DND-41 (cell line): ENCODE results near the gene GPR39.

Experiments used
- ATAC-seq: fragments of 200-7000 bp; cut with Tn5 transposase; 3 replicates; pipeline ENCODE4 v1.9.1; 2021; ENCODE audit warnings: low read depth; ENCODE audit not compliant: insufficient read depth
- DNase-seq: peaks from one replicate; pipeline ENCODE4 v3.0.0-alpha.2; 2020
- H2AFZ ChIP-seq: 2 replicates; pipeline ENCODE4 v1.6.0; 2012; ENCODE audit warnings: low read depth, low read length
- H3K27ac ChIP-seq: 2 replicates; pipeline ENCODE4 v1.5.1; 2012; ENCODE audit warnings: low read length, inconsistent platforms
- H3K27me3 ChIP-seq: fragments of 200-600 bp; sonication (generic); 2 replicates; pipeline ENCODE4 v1.6.0; 2012; ENCODE audit warnings: low read length, mild to moderate bottlenecking, inconsistent platforms; ENCODE audit not compliant: insufficient read depth, poor library complexity
- H3K36me3 ChIP-seq: 2 replicates; pipeline ENCODE4 v1.5.1; 2012; ENCODE audit warnings: low read length, inconsistent platforms; ENCODE audit not compliant: insufficient read depth
- H3K4me1 ChIP-seq: 2 replicates; pipeline ENCODE4 v1.5.1; 2012; ENCODE audit warnings: mild to moderate bottlenecking, low read length; ENCODE audit not compliant: insufficient read depth
- H3K4me2 ChIP-seq: 2 replicates; pipeline ENCODE4 v1.6.0; 2012; ENCODE audit warnings: mild to moderate bottlenecking, moderate library complexity, low read length, inconsistent platforms; ENCODE audit not compliant: insufficient read depth
- H3K4me3 ChIP-seq, 2 experiments: fragments of 200-600 bp in 1 of 2; shearing (Covaris generic) in 1 of 2; 2 replicates each; pipeline ENCODE4 v1.5.1; 2012 to 2016; ENCODE audit warnings: inconsistent platforms in 2 of 2, low read length in 2 of 2, mild to moderate bottlenecking in 2 of 2, low read depth in 1 of 2, moderate library complexity in 1 of 2
- H3K79me2 ChIP-seq: 2 replicates; pipeline ENCODE4 v1.6.0; 2012; ENCODE audit warnings: low read length, inconsistent platforms; ENCODE audit not compliant: insufficient read depth
- H3K9ac ChIP-seq: 2 replicates; pipeline ENCODE4 v1.6.0; 2012; ENCODE audit warnings: low read depth, mild to moderate bottlenecking, inconsistent platforms, low read length, moderate library complexity
- H3K9me3 ChIP-seq: 2 replicates; pipeline ENCODE4 v1.5.1; 2012; ENCODE audit warnings: low read length, moderate library complexity, mild to moderate bottlenecking, inconsistent platforms; ENCODE audit not compliant: insufficient read depth, severe bottlenecking
- H4K20me1 ChIP-seq: 2 replicates; pipeline ENCODE4 v1.6.0; 2012; ENCODE audit warnings: low read length; ENCODE audit not compliant: insufficient read depth
- EZH2 ChIP-seq: IDR thresholded peaks from 3 replicates; pipeline ENCODE4 v1.6.1; 2012; ENCODE audit warnings: borderline replicate concordance, low read depth, mild to moderate bottlenecking, moderate library complexity, low read length, inconsistent platforms; ENCODE audit not compliant: severe bottlenecking
- TF ChIP-seq, protein P1 (sequence below): IDR thresholded peaks from 2 replicates; pipeline ENCODE4 v1.5.1; 2012; ENCODE audit warnings: borderline replicate concordance, low read length, moderate library complexity, mild to moderate bottlenecking; ENCODE audit not compliant: poor library complexity, severe bottlenecking; ENCODE audit errors: extremely low read depth

Gene GPR39

DNA sequence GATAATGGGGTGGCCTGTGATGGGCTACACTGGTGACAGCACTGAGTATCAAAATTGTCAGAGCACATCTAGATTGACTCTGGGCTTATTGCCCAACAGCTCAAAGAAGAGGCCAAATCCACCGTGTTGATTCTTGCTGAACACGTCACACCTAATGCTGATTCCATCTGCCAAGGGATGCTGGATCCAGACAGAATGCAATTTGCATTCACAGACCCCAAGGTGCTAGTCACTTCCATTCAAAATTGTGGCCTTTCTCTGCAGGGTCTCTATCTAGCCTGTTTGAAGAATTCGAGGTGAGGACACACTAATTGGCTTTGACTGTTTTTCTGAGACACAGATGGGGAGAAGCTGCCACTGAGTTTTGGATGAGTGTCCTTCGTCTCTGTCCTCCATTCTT, 13.5 kb upstream of the GPR39 start:
- TF ChIP-seq, protein P1, sequence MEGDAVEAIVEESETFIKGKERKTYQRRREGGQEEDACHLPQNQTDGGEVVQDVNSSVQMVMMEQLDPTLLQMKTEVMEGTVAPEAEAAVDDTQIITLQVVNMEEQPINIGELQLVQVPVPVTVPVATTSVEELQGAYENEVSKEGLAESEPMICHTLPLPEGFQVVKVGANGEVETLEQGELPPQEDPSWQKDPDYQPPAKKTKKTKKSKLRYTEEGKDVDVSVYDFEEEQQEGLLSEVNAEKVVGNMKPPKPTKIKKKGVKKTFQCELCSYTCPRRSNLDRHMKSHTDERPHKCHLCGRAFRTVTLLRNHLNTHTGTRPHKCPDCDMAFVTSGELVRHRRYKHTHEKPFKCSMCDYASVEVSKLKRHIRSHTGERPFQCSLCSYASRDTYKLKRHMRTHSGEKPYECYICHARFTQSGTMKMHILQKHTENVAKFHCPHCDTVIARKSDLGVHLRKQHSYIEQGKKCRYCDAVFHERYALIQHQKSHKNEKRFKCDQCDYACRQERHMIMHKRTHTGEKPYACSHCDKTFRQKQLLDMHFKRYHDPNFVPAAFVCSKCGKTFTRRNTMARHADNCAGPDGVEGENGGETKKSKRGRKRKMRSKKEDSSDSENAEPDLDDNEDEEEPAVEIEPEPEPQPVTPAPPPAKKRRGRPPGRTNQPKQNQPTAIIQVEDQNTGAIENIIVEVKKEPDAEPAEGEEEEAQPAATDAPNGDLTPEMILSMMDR: no peak
- no peak overlapping the region for H3K27ac ChIP-seq
- no peaks in the 10 kb centered on the region for H3K27me3 ChIP-seq
- ATAC-seq: no peak
- no peaks in the 10 kb centered on the region for H3K36me3 ChIP-seq
- H3K9ac ChIP-seq: no peak overlapping the region
- no peak overlapping the region for H2AFZ ChIP-seq
- DNase-seq: no peak
- H3K79me2 ChIP-seq: no peaks in the 10 kb centered on the region
- no peak overlapping the region for H3K4me2 ChIP-seq
- H3K4me3 ChIP-seq: no peak overlapping the region
- H4K20me1 ChIP-seq: no peaks in the 10 kb centered on the region
- H3K9me3 ChIP-seq: no peaks in the 10 kb centered on the region
- no peaks in the 10 kb centered on the region for H3K4me1 ChIP-seq

DNA sequence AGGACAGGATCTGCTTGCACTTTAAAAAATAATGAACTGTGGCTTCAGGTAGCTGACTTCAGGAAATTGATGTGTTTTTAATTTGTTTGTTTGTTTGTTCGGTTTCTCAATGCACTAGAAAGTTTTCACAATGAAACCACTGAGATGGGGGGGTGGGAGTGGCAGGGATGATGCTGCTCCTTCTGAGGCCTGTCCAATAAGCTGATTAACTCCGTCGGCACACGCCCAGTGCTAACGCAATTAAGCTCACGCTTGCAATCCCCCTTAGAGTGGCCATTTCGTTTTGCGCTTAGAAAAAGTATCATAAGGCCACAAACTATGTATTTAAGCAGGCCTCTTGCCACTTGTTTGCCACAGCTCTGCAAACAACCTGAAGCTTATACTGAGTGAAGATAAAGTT, 12.5 kb upstream of the GPR39 start:
- Histone ChIP-seq H3K4me1 (no peaks in the 10 kb centered on the region), H3K9ac (no peak overlapping the region), H4K20me1 (no peaks in the 10 kb centered on the region), H3K4me3 (no peak overlapping the region), H3K36me3 (no peaks in the 10 kb centered on the region), H3K27ac (no peak overlapping the region), H2AFZ (no peak overlapping the region), H3K9me3 (no peaks in the 10 kb centered on the region), H3K79me2 (no peaks in the 10 kb centered on the region), H3K27me3 (no peaks in the 10 kb centered on the region), H3K4me2 (no peak overlapping the region)
- no peak for DNase-seq
- ATAC-seq: no peak
- TF ChIP-seq, protein P1: no peak
- no peak for TF ChIP-seq EZH2

DNA sequence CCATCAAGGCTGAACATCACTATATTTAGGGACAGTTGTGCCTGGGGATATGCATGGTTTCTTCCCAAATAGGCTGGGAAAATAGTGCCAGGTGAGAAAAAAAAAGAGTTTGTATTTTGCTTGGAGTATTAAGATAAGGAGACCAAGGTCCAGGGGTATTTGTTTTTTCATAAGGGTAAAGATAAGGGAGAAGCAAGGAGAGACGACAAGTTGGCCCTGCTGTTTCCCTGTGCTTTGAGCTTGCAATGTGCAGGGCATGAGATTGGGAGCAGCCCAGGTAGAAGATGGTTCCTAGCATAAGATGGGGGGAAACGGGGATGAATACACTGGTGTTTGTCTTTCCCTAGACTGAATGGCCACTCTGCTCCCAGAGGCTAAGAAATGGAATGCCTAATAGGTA, 8.8 kb upstream of the GPR39 start:
- Histone ChIP-seq H3K27ac (no peak overlapping the region), H3K36me3 (no peaks in the 10 kb centered on the region), H3K4me3 (no peak overlapping the region)

More for the DNA sequence above, 8.8 kb upstream of the GPR39 start:
- TF ChIP-seq, protein P1: no peak
- TF ChIP-seq EZH2: no peak
- Histone ChIP-seq H3K9ac (no peak overlapping the region), H2AFZ (no peak overlapping the region), H4K20me1 (no peaks in the 10 kb centered on the region), H3K4me1 (no peaks in the 10 kb centered on the region), H3K9me3 (no peaks in the 10 kb centered on the region), H3K79me2 (no peaks in the 10 kb centered on the region), H3K27me3 (no peaks in the 10 kb centered on the region), H3K4me2 (no peak overlapping the region)
- ATAC-seq (no peak), DNase-seq (no peak)
